Suprapubic skin (tissue), 3 donors: ENCODE data around the gene MEIKIN.

Experiments
- POLR2AphosphoS5 ChIP-seq, 3 donors: sonication (generic); formaldehyde crosslinking; IDR thresholded peaks; one replicate each; pipeline ENCODE4 v1.6.1; 2017; ENCODE audit warnings: antibody characterized with exemption in 3 of 3
- TF ChIP-seq, protein P1 (sequence below), 2 donors: fragments of 200-600 bp in 1 of 2; fragments of 450-650 bp in 1 of 2; sonication (generic) in 1 of 2; IDR thresholded peaks; one replicate each; pipeline ENCODE4 v1.5.1; 2016 to 2019; ENCODE audit warnings: antibody characterized with exemption in 2 of 2, mild to moderate bottlenecking in 1 of 2, moderate library complexity in 1 of 2

DNA sequence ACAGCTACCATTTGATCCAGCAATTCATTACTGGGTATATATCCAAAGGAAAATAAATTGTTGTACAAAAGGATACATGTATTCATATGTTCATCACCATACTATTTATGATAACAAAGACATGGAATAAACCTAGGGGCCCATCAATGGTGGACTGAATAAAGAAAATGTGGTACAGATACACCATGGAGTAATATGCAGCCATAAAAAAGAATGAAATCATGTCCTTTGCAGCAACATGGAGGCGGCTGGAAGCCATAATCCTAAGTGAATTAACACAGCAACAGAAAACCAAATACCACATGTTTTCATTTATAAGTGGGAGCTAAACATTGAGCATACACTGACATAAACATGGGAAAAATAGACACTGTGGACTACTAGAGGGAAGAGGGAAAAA, 185.8 kb downstream of the MEIKIN start:
- TF ChIP-seq, protein P1, sequence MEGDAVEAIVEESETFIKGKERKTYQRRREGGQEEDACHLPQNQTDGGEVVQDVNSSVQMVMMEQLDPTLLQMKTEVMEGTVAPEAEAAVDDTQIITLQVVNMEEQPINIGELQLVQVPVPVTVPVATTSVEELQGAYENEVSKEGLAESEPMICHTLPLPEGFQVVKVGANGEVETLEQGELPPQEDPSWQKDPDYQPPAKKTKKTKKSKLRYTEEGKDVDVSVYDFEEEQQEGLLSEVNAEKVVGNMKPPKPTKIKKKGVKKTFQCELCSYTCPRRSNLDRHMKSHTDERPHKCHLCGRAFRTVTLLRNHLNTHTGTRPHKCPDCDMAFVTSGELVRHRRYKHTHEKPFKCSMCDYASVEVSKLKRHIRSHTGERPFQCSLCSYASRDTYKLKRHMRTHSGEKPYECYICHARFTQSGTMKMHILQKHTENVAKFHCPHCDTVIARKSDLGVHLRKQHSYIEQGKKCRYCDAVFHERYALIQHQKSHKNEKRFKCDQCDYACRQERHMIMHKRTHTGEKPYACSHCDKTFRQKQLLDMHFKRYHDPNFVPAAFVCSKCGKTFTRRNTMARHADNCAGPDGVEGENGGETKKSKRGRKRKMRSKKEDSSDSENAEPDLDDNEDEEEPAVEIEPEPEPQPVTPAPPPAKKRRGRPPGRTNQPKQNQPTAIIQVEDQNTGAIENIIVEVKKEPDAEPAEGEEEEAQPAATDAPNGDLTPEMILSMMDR (IDR thresholded peaks at IDR 0.05): no peak
- TF ChIP-seq POLR2AphosphoS5 (IDR thresholded peaks at IDR 0.05): no peak
